KMS-11 (cell line): Measurements from ENCODE around the gene LMLN.
A peak's percentile ranks its signal among the peaks of the same experiment; 100 is the strongest.
"Not testable (repeated sequence)": the region's sequence is repeated elsewhere in the genome, so short reads cannot be mapped to it uniquely, and the experiment has no call there.

Experiments
- H2AFZ ChIP-seq: fragments of 200-600 bp; sonication (generic); 2 replicates; pipeline ENCODE4 v1.6.1; 2016; ENCODE audit warnings: antibody characterized with exemption, mixed run types, low read depth
- H3K27ac ChIP-seq: fragments of 200-600 bp; sonication (generic); 2 replicates; pipeline ENCODE4 v1.6.1; 2016; ENCODE audit warnings: mild to moderate bottlenecking, mixed run types
- H3K27me3 ChIP-seq: fragments of 200-600 bp; sonication (generic); 2 replicates; pipeline ENCODE4 v1.6.1; 2017; ENCODE audit warnings: mild to moderate bottlenecking, low read depth, mixed run types, moderate library complexity; ENCODE audit not compliant: insufficient read depth
- H3K36me3 ChIP-seq: fragments of 200-600 bp; sonication (generic); 2 replicates; pipeline ENCODE4 v1.6.1; 2017; ENCODE audit warnings: mild to moderate bottlenecking, mixed run types; ENCODE audit not compliant: insufficient read depth
- H3K4me1 ChIP-seq: fragments of 200-600 bp; sonication (generic); 2 replicates; pipeline ENCODE4 v1.6.1; 2016; ENCODE audit warnings: mild to moderate bottlenecking, low read depth, mixed run types; ENCODE audit not compliant: poor library complexity, severe bottlenecking
- H3K4me2 ChIP-seq: fragments of 200-600 bp; sonication (generic); 2 replicates; pipeline ENCODE4 v1.7.0; 2016; ENCODE audit warnings: mild to moderate bottlenecking, mixed run types
- H3K4me3 ChIP-seq: fragments of 200-600 bp; sonication (generic); IDR thresholded peaks from 2 replicates; pipeline ENCODE4 v1.6.1; 2017; ENCODE audit warnings: low read depth, low read length, mixed read lengths; ENCODE audit not compliant: insufficient read depth
- H3K79me2 ChIP-seq: fragments of 200-600 bp; sonication (generic); 2 replicates; pipeline ENCODE4 v1.6.1; 2016; ENCODE audit warnings: low read depth, mixed run types; ENCODE audit not compliant: insufficient read depth
- H3K9ac ChIP-seq: fragments of 200-600 bp; sonication (generic); 2 replicates; pipeline ENCODE4 v1.6.1; 2016; ENCODE audit warnings: mild to moderate bottlenecking, mixed run types
- H4K20me1 ChIP-seq: fragments of 200-600 bp; sonication (generic); 2 replicates; pipeline ENCODE4 v1.6.1; 2016; ENCODE audit warnings: mild to moderate bottlenecking, mixed run types; ENCODE audit not compliant: insufficient read depth
- TF ChIP-seq, protein P1 (sequence below): fragments of 200-600 bp; sonication (generic); conservative IDR thresholded peaks from 2 replicates; pipeline ENCODE4 v1.6.1; 2017; ENCODE audit warnings: low read depth, mild to moderate bottlenecking, antibody characterized with exemption, low read length, moderate library complexity, mixed read lengths

The LMLN gene

DNA sequence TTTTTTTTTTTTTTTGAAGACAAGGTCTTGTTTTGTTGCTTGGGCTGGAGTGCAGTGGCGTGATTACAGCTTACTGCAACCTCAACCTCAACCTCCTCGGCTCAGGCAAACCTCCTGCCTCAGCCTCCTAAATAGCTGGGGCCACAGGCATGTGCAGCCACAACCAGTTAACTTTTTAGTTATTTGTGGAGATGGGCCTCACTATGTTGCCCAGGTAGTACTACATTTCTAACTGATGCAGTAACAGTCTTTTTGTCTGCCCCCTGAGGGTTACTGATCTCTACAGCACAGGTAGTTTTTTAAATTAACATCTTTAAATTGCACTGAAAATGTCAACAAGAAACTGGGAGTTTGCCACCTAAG is 3.4 kb upstream of the LMLN start:
- H2AFZ ChIP-seq: no peak overlapping the region
- no peaks in the 10 kb centered on the region for H3K27me3 ChIP-seq
- H3K4me2 ChIP-seq: no peak overlapping the region
- no peak overlapping the region for H3K9ac ChIP-seq
- peaks cover 24% of the 10 kb centered on the region for H3K79me2 ChIP-seq
- no peak overlapping the region for H3K4me3 ChIP-seq
- TF ChIP-seq, protein P1, sequence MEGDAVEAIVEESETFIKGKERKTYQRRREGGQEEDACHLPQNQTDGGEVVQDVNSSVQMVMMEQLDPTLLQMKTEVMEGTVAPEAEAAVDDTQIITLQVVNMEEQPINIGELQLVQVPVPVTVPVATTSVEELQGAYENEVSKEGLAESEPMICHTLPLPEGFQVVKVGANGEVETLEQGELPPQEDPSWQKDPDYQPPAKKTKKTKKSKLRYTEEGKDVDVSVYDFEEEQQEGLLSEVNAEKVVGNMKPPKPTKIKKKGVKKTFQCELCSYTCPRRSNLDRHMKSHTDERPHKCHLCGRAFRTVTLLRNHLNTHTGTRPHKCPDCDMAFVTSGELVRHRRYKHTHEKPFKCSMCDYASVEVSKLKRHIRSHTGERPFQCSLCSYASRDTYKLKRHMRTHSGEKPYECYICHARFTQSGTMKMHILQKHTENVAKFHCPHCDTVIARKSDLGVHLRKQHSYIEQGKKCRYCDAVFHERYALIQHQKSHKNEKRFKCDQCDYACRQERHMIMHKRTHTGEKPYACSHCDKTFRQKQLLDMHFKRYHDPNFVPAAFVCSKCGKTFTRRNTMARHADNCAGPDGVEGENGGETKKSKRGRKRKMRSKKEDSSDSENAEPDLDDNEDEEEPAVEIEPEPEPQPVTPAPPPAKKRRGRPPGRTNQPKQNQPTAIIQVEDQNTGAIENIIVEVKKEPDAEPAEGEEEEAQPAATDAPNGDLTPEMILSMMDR: no peak
- 0 out of 2 replicates have a peak, but pooled peaks cover 12% of the 10 kb centered on the region for H4K20me1 ChIP-seq
- H3K4me1 ChIP-seq: peaks cover 28% of the 10 kb centered on the region
- H3K36me3 ChIP-seq: peaks cover 32% of the 10 kb centered on the region; the same call in 1 of the 2 replicates
- H3K27ac ChIP-seq: no peak overlapping the region

DNA sequence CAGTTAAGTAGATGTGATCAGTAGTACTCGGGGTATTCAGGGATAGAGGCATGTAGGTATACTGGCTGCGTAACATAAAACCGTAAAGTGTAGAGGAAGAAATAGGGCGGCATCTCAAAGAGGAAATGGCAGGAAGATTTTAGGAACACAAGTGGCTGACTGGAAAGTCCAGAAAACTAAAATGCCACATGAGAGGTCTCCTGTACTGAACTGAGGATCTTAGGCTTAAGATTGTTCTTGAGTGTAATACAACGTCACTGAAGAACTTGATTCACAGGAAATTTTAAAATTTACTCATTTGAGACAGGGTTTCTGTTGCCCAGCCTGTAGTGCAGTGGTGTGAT is 2.3 kb upstream of the LMLN start:
- H3K27me3 ChIP-seq: no peaks in the 10 kb centered on the region
- 0 out of 2 replicates have a peak, but pooled peaks cover 9% of the 10 kb centered on the region for H4K20me1 ChIP-seq
- H3K36me3 ChIP-seq: peaks cover 23% of the 10 kb centered on the region; the same call in 1 of the 2 replicates
- TF ChIP-seq, protein P1: no peak
- H2AFZ ChIP-seq: no peak overlapping the region
- H3K9ac ChIP-seq: no peak overlapping the region
- H3K27ac ChIP-seq: no peak overlapping the region
- H3K79me2 ChIP-seq: peaks cover 13% of the 10 kb centered on the region
- no peak overlapping the region for H3K4me3 ChIP-seq
- no peak overlapping the region for H3K4me2 ChIP-seq
- peaks cover 17% of the 10 kb centered on the region for H3K4me1 ChIP-seq

DNA sequence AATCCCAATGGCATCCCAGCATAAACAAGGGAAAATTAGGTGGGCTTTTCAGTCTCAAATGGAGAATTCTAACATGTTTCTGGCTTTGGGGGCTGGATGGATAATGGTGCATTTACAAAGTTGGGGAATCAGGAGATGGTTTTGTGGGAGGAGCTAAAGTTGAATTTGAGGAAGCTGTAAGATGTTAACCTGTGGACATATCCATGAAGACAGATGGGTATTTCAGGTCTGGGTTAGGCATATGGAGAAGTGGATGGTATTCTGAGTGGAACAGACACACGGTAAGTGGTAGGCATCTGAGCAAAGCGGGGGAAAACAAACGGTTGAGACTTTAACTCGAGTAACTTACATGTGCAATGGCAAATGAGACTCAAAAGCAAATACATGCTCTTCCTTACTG is 1.7 kb upstream of the LMLN start:
- TF ChIP-seq, protein P1: no peak
- H3K27ac ChIP-seq: no peak overlapping the region
- H3K9ac ChIP-seq: no peak overlapping the region
- H3K27me3 ChIP-seq: no peaks in the 10 kb centered on the region
- H3K79me2 ChIP-seq: peaks cover 7% of the 10 kb centered on the region; the same call in 1 of the 2 replicates
- 0 out of 2 replicates have a peak, but pooled peaks cover 9% of the 10 kb centered on the region for H4K20me1 ChIP-seq
- H3K4me3 ChIP-seq: no peak overlapping the region
- H3K4me1 ChIP-seq: peaks cover 15% of the 10 kb centered on the region
- H2AFZ ChIP-seq: no peak overlapping the region
- H3K36me3 ChIP-seq: peaks cover 18% of the 10 kb centered on the region; the same call in 1 of the 2 replicates
- H3K4me2 ChIP-seq: no peak overlapping the region

DNA sequence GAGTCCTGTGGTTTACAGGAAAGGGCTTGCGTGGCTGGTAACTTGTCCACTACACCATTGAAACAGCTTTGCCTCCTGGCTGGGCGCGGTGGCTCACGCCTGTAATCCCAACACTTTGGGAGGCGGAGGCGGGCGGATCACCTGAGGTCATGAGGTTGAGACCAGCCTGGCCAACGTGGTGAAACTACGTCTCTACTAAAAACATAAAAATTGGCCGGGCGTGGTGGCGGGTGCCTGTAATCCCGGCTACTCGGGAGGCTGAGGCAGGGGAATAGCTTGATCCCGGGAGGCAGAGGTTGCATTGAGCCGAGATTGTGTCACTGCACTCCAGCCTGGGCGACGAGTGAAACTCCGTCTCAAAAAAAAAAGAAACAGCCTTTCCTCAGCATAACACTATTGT is 1.2 kb upstream of the LMLN start:
- H3K79me2 ChIP-seq, H2AFZ ChIP-seq, H3K27ac ChIP-seq, H3K27me3 ChIP-seq, H4K20me1 ChIP-seq, H3K4me3 ChIP-seq, H3K9ac ChIP-seq: not testable (repeated sequence)
- H3K36me3 ChIP-seq: peaks cover 13% of the 10 kb centered on the region; the same call in 1 of the 2 replicates
- H3K4me1 ChIP-seq: peaks cover 15% of the 10 kb centered on the region
- peak overlapping the region; percentile 63; the same call in 1 of the 2 replicates for H3K4me2 ChIP-seq

DNA sequence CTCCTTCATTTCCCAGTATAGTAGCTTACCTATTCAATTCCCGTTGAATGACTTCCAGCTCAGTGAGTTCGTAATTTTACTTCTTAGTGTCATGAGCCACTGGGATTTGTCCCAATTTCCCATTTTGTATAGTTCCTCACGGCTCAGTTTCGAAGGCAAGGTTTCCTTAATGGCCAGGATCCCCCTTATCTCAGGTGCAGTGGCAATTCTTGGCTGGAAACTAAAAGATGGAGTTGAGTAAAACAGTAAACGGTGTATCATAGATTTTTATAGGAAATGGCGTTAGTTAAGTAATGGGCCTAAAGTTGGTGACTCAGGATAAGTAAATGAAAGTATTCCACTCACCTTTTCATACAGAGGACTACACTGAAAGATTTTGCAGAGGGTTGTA is 522 bp upstream of the LMLN start:
- peak overlapping the region; percentile 14; the same call in 1 of the 2 replicates for H3K9ac ChIP-seq
- H2AFZ ChIP-seq: peak overlapping the region; percentile 74
- peak overlapping the region; percentile 31; the same call in 1 of the 2 replicates for H3K27ac ChIP-seq
- H3K36me3 ChIP-seq: peaks cover 9% of the 10 kb centered on the region; the same call in 1 of the 2 replicates
- no peaks in the 10 kb centered on the region for H3K27me3 ChIP-seq
- TF ChIP-seq, protein P1: no peak
- H3K79me2 ChIP-seq: no peaks in the 10 kb centered on the region
- H3K4me1 ChIP-seq: peaks cover 15% of the 10 kb centered on the region
- peak overlapping the region; percentile 63 for H3K4me2 ChIP-seq
- 0 out of 2 replicates have a peak, but pooled peaks cover 8% of the 10 kb centered on the region for H4K20me1 ChIP-seq
- H3K4me3 ChIP-seq: no peak overlapping the region
